HG02943 (cell line): ENCODE measurements around the gene C20orf144.
"Not testable (repeated sequence)": the region's sequence is repeated elsewhere in the genome, so short reads cannot be mapped to it uniquely, and the experiment has no call there.

Source experiments
- ATAC-seq: cut with Tn5 transposase; IDR thresholded peaks from one replicate; pipeline ENCODE4 v1.9.1; 2021; ENCODE audit warnings: mild to moderate bottlenecking, low read depth, moderate library complexity; ENCODE audit not compliant: unreplicated experiment

The C20orf144 gene

GRCh38 chr20:33689493-33689892, 27.4 kb downstream of the C20orf144 start:
- ATAC-seq = no peak

DNA sequence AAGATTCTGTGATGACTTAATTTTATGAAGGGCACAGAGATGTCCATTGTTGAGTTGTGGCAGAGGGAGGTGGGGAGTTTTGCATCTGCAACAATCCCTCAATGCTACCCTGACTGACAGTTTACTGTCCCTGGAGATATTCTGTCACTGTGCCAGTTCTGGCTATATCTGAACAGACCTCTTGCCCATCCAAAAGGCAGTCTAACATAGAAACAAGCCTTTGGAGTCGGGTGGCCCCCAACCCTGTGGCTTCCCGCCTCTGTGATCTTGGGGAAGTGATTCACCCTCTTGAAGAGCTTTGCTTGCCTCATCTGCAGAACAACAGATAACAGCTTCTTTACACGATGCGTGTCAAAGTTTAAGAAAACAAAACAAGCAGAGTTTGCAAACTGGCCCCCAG, 27.8 kb downstream of the C20orf144 start:
- ATAC-seq = no peak

GRCh38 chr20:33693289-33693688, 31.2 kb downstream of the C20orf144 start:
- ATAC-seq = no peak

- ATAC-seq = no peak
Observed at GRCh38 chr20:33693741-33694638, 31.9 kb downstream of the C20orf144 start.

DNA sequence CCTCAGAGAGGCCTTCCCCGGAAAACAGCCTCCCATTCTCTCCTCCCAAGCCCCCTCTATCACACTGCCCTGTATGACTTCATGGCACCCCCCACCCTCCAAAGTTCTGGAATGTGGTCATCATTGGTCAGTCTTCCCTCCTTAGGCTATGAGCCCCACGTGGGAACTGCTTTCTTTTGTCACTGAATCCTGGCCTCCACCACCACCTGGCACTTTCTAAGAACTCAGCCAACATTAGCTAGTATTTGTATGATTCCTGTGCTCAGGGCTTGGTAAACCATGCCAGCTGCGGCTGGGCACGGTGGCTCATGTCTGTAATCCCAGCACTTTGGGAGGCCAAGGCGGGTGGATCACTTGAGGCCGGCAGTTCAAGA, 32.5 kb downstream of the C20orf144 start:
- no peak for ATAC-seq

- ATAC-seq = no peak
Observed at GRCh38 chr20:33696448-33696847, 34.3 kb downstream of the C20orf144 start.

DNA sequence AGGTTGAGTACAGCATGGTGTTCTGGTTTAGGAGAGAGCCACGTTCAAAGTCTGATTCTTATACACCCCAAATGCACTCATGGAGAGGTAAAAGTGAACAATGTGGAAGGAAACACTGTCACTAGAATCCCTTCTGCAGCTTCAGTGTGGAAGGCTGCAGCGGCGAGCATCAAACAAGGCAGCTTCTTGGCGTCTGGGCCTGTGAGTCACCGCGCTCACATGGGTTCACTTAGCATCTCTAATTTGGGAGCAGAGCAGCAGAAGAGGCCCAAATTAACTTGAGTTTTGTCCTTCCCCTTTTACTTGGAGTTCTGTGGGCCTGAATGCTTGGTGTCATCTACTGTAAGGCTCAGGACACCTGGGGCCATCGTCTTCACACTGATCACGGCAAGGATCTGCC, 35.0 kb downstream of the C20orf144 start:
- no peak for ATAC-seq

GRCh38 chr20:33698966-33699365, 36.8 kb downstream of the C20orf144 start:
- ATAC-seq = not testable (repeated sequence)

GRCh38 chr20:33700696-33701441, 38.7 kb downstream of the C20orf144 start:
- ATAC-seq = not testable (repeated sequence)

GRCh38 chr20:33701629-33702450, 39.7 kb downstream of the C20orf144 start:
- no peak for ATAC-seq

DNA sequence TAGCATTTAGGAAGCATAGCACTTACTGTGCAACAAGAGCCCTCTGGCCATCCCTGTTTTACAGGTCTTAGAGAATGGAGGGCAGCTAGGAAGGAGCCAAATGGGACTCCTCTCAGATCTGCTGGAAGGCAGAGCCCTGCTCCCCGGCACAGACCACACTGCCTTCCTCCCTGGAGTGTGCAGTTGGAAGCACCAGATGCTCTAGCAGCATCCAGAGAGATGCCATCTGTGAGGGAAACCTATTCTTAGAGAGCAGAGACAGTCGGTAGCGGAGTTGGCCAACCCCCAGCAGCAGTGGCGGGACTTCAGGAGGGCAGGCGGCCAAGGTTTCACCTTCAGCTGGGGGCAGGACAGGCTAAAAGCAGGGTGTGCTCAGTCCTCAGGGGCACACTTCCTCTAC, 40.7 kb downstream of the C20orf144 start:
- ATAC-seq = no peak

DNA sequence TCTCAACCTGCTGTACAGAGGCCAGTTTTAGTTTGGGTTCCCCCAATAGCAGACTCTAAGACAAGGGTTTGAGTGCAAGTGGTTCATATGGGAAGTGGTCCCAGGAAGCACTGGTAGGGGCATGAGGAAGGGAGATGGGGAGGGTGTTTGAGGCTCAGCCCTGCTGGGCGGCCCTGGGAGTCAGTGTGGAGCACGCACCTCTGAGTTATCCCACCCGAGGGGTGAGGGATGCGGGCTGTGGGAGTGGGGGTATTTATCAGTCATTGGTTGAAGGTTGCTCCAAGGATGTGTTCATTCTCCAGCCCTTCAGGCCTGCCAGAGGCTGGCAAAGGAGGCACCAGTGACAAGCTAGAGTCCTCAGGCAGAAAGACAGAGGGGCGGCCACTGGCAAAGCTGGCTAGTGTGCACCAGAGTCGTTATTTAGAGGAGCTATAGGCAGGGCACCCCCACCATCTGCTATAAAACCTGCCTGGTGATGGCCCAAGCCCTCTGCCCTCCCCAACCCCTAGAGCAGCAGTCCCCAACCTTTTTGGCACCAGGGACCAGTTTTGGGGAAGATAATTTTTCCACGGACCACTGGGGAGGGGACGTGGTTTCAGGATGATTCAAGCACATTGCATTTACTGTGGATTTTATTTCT, 41.5 kb downstream of the C20orf144 start:
- no peak for ATAC-seq

DNA sequence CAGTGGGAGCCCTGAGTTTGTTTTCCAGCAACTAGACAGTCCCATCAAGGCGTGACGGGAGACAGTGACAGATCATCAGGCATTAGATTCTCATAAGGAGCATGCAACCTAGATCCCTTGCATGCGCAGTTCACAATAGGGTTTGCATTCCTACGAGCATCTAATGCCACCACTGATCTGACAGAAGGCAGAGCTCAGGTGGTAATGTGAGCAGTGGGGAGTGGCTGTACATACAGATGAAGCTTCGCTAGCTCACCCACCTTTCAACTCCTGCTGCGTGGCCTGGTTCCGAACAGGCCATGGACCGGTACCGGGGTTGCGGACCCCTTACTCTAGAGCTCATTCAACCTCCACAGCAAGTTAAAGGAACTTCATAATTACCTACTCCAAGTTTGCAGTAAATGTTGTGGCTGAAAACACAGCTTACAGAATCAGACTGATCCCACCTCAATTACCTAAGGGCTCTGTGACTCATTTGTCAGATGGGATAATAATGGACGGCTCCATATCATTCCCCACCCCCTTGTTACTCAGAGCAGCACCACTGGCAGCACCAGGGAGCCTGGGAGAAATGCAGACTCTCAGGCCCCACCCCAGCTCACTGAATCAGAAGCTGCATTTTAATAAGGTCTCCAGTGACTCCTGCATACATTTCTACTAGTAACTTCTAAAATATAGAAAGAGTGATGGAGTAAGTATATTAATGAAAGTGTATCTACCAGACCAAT, 42.2 kb downstream of the C20orf144 start:
- no peak for ATAC-seq

GRCh38 chr20:33707668-33708067, 45.5 kb downstream of the C20orf144 start:
- ATAC-seq = no peak

GRCh38 chr20:33709398-33709797, 47.3 kb downstream of the C20orf144 start:
- ATAC-seq = no peak

DNA sequence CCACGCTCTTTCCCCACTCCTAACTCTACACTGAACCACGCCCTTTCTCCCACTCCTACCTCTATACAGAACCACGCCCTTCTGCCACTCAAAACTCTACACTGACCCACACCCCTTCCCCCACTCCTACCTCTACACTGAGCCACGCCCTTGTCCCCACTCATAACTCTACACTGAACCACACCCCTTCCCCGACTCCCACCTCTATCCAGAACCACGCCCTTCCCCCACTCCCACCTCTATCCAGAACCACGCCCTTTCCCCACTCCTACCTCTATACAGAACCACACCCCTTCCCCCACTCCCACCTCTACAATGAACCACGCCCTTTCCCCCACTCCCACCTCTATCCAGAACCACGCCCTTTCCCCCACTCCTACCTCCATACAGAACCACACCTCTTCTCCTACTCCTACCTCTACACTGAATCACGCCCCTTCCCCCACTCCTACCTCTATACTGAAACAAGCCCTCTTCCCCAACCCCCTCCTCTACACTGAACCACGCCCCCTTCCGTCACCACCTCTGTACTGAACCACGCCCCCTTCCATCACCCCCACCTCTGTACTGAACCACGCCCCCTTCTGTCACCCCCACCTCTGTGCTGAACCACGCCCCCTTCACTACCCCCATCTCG, 47.9 kb downstream of the C20orf144 start:
- ATAC-seq = no peak

GRCh38 chr20:33710681-33711445, 48.7 kb downstream of the C20orf144 start:
- no peak for ATAC-seq

DNA sequence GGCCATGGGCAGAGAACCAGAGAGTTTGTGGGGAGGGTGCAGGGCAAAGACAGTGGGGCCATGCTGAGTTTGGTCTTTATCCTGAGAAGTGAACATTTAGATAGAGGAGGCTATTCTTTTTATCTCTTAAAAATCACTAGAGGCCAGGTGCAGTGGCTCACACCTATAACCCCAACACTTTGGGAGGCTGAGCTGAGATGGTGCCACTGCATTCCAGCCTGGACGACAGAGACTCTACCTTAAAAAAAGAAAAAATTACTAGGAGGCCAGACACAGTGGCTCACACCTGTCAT, 49.3 kb downstream of the C20orf144 start:
- ATAC-seq = no peak
